Immature natural killer cell (primary cell): ENCODE measurements around the gene MAP3K4. TPM values are rescaled to one million over a fixed set of nuclear protein-coding genes. Genes with fewer than 3 reads are reported as not detected.
A peak's percentile ranks its signal among the peaks of the same experiment; 100 is the strongest.

Experiments used
- DNase-seq, 3 donors: peaks; one replicate each; pipeline ENCODE4 v3.0.0; 2022; ENCODE audit warnings: mixed read lengths in 1 of 3
- H3K27ac Mint-ChIP-seq, 6 donors: one replicate each; pipeline ENCODE4 v1.8.0; 2020; ENCODE audit warnings: mixed read lengths in 6 of 6, mild to moderate bottlenecking in 5 of 6, inconsistent platforms in 4 of 6, moderate library complexity in 3 of 6
- H3K27me3 Mint-ChIP-seq, 3 donors: one replicate each; pipeline ENCODE4 v1.8.0; 2020 to 2021; ENCODE audit warnings: low read depth in 3 of 3, mild to moderate bottlenecking in 3 of 3, mixed read lengths in 3 of 3, moderate library complexity in 3 of 3, inconsistent platforms in 1 of 3
- H3K36me3 Mint-ChIP-seq, 3 donors: one replicate each; pipeline ENCODE4 v1.8.0; 2020; ENCODE audit warnings: mixed read lengths in 3 of 3, inconsistent platforms in 2 of 3, mild to moderate bottlenecking in 2 of 3
- H3K4me1 Mint-ChIP-seq, 2 donors: one replicate each; pipeline ENCODE4 v1.8.0; 2020; ENCODE audit warnings: inconsistent platforms in 2 of 2, mild to moderate bottlenecking in 2 of 2, mixed read lengths in 2 of 2, moderate library complexity in 1 of 2
- H3K4me3 Mint-ChIP-seq, 5 donors: one replicate each; pipeline ENCODE4 v1.8.0; 2020; ENCODE audit warnings: mild to moderate bottlenecking in 5 of 5, mixed read lengths in 5 of 5, inconsistent platforms in 3 of 5, moderate library complexity in 3 of 5
- H3K9me3 Mint-ChIP-seq, 6 donors: one replicate each; pipeline ENCODE4 v1.8.0; 2020; ENCODE audit warnings: mild to moderate bottlenecking in 6 of 6, mixed read lengths in 6 of 6, inconsistent platforms in 4 of 6, moderate library complexity in 3 of 6
- polyA plus RNA-seq, 3 donors: library from polyadenylated mRNA; unstranded; fragments of 300-500 nt; fragmentation: Illumina TruSeq; gene quantifications; one replicate each; pipeline ENCODE4 v1.2.3, GENCODE V29; 2021

Gene MAP3K4
- polyA plus RNA-seq, 3 donors from 2014 or later: 5.2 to 11.2 (median 9.2) TPM

- Mint-ChIP-seq H3K9me3 (no peaks in the 10 kb centered on the region), H3K4me3 (no peak overlapping the region), H3K27me3 (peaks cover 3 to 6% (median 4%) of the 10 kb centered on the region in 3 donors), H3K36me3 (peaks cover 14 to 34% (median 21%) of the 10 kb centered on the region in 3 donors), H3K27ac (peak overlapping the region in 2 of 6 donors; percentile 13), H3K4me1 (peaks cover 0 to 12% of the 10 kb centered on the region in 2 donors)
- no peak for DNase-seq
Measured at GRCh38 chr6:161137839-161138542, 146.4 kb downstream of the MAP3K4 start.

DNA sequence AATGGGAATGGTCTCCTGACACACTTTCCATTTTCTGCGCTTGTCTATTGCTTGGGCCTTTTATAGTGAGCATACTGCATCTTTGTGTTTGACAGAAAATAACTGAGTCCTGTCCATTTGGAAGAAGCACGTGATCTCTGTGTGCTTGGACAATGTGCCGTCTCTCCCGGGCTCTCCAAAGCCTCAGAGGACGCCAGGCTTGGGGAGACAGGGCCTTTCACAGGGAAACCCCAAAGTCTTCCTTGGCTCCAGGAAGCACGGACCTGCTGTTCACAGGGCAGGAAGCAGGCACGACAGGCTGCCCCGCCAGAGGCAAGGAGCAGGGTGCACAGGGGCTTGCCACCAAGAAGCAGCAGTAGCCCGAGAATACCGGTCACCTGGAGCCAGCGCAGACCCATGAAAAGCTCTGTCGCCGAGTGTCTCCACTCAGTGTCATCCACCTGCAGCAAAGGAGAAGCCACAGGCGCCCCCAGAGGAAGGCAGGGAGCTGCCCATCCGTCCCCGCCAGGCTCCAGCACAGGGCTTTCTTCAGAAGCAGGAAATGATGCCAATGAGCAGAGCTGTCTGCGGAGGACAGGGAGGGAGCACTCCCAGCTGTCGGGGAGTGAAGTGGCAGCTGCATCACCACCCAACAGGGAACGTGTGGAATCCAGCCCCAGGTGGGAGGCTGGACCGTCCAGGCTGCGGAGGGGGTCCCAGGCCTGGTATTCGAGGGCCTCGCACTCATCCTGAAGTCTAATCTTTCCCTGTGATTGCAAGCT lies 147.2 kb downstream of the MAP3K4 start:
- H3K27me3 Mint-ChIP-seq: peaks cover 3 to 6% (median 4%) of the 10 kb centered on the region in 3 donors
- H3K4me1 Mint-ChIP-seq: peaks cover 0 to 12% of the 10 kb centered on the region in 2 donors
- no peak overlapping the region for H3K4me3 Mint-ChIP-seq
- DNase-seq: no peak
- H3K9me3 Mint-ChIP-seq: no peaks in the 10 kb centered on the region
- H3K36me3 Mint-ChIP-seq: peaks cover 18 to 38% (median 25%) of the 10 kb centered on the region in 3 donors
- H3K27ac Mint-ChIP-seq: peak overlapping the region in 2 of 6 donors; percentile 13

DNA sequence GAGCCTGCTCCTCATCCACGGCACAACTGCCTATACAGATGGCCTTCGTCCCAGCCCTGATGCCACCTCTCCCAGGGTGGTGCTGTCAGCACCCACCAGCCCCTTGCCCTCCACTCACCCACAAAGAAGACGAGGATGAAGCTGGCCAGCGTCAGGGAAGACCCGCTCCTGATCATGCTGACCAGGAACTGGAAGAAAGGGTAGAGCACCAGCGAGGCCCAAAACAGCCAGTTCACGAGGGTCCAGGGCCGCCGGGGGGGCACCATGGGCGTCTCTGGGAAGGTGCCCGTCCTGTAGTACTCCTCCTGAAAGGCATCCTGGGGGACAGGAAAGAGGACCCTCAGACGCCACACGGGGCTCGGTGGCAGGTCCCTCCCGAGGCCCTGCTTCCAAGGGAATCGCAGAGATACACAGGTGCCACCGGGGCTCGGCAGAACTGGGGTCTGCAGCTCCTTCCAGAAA lies 147.8 kb downstream of the MAP3K4 start:
- H3K27ac Mint-ChIP-seq: no peak overlapping the region
- H3K4me3 Mint-ChIP-seq: no peak overlapping the region
- H3K4me1 Mint-ChIP-seq: peaks cover 0 to 12% of the 10 kb centered on the region in 2 donors

GRCh38 chr6:161139766-161140553 lies 148.4 kb downstream of the MAP3K4 start:
- Mint-ChIP-seq H3K4me3 (no peak overlapping the region), H3K4me1 (peaks cover 0 to 11% of the 10 kb centered on the region in 2 donors), H3K27ac (no peak overlapping the region), H3K27me3 (peaks cover 3 to 6% (median 4%) of the 10 kb centered on the region in 3 donors), H3K36me3 (peaks cover 17 to 38% (median 19%) of the 10 kb centered on the region in 3 donors), H3K9me3 (no peaks in the 10 kb centered on the region)
- DNase-seq: no peak

More for the DNA sequence above, 147.8 kb downstream of the MAP3K4 start:
- Mint-ChIP-seq H3K9me3 (no peaks in the 10 kb centered on the region), H3K36me3 (peaks cover 19 to 41% (median 20%) of the 10 kb centered on the region in 3 donors), H3K27me3 (peaks cover 3 to 6% (median 4%) of the 10 kb centered on the region in 3 donors)
- DNase-seq: no peak

DNA sequence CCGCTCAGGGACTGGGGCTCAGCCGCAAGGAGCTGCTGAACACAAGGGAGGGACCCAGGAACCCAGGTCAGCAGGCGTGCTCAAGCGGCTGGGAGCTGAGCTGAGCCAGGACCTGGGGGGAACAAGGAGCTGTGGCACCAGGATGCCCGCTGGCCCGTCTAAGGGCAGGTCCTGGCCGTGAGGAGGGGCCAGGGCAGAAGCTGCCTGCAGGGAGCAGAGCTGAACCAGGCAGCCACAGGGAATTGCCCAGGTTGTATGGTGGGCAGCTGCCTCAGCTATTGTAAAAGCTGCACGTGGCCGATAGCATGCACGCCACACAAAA lies 148.9 kb downstream of the MAP3K4 start:
- Mint-ChIP-seq H3K9me3 (no peaks in the 10 kb centered on the region), H3K4me3 (no peak overlapping the region), H3K27me3 (peaks cover 3 to 6% (median 4%) of the 10 kb centered on the region in 3 donors), H3K36me3 (peaks cover 13 to 34% (median 19%) of the 10 kb centered on the region in 3 donors), H3K4me1 (peaks cover 0 to 7% of the 10 kb centered on the region in 2 donors), H3K27ac (no peak overlapping the region)
- no peak for DNase-seq

GRCh38 chr6:161141173-161141572 lies 149.6 kb downstream of the MAP3K4 start:
- Mint-ChIP-seq H3K4me3 (no peak overlapping the region), H3K9me3 (no peaks in the 10 kb centered on the region), H3K36me3 (peaks cover 13 to 35% (median 17%) of the 10 kb centered on the region in 3 donors), H3K4me1 (peaks cover 0 to 3% of the 10 kb centered on the region in 2 donors), H3K27me3 (peaks cover 2 to 6% (median 3%) of the 10 kb centered on the region in 3 donors), H3K27ac (peak overlapping the region in 1 of 6 donors; percentile 5)
- no peak for DNase-seq

GRCh38 chr6:161142957-161143296 lies 151.4 kb downstream of the MAP3K4 start:
- Mint-ChIP-seq H3K9me3 (no peaks in the 10 kb centered on the region), H3K27me3 (peaks cover 0 to 3% (median under 1%) of the 10 kb centered on the region in 3 donors), H3K4me3 (no peak overlapping the region), H3K36me3 (peaks cover 19 to 42% (median 24%) of the 10 kb centered on the region in 3 donors), H3K4me1 (no peaks in the 10 kb centered on the region), H3K27ac (peak overlapping the region in 1 of 6 donors; percentile 17)
- no peak for DNase-seq

DNA sequence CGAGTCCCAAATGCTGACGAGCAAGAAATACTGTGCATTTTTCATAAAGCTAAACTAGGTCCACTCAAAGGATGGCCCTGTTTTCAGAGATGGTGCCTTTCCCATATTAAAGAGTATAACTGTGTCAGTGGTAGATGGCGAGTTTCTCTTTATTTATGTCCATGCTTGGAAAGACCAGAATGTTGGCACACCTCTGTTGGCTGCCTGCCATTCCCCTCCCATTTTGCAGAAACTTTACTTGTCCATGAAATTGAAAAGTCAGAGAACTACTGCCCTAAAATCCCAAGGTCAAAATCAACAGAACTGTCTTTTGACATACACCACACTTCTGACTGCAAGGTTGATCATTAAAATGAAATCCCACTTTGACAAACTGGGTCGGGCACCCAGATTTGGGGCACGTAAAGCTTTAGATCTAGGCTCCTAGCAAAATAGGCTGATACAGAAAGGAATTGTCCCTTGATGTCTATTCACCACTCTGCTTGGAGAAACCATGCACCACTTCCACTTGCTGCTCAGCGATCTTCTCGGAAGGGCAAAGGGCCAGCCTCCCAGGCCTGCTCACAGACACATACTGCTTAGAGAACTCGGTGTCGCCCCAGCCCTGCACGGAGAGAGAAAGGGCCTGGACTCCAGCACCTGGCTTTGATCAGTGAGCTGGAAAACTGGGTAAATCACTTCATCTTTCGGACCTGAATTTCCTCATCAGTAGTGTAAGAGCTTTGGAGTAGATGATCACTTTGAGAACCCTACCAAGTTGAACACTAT lies 152.3 kb downstream of the MAP3K4 start:
- H3K4me1 Mint-ChIP-seq: no peaks in the 10 kb centered on the region
- peaks cover 0 to 3% (median 0%) of the 10 kb centered on the region in 3 donors for H3K27me3 Mint-ChIP-seq
- H3K4me3 Mint-ChIP-seq: no peak overlapping the region
- H3K36me3 Mint-ChIP-seq: peaks cover 25 to 49% (median 25%) of the 10 kb centered on the region in 3 donors
- H3K9me3 Mint-ChIP-seq: no peaks in the 10 kb centered on the region
- peak overlapping the region in 1 of 6 donors; percentile 36 for H3K27ac Mint-ChIP-seq
- no peak for DNase-seq

DNA sequence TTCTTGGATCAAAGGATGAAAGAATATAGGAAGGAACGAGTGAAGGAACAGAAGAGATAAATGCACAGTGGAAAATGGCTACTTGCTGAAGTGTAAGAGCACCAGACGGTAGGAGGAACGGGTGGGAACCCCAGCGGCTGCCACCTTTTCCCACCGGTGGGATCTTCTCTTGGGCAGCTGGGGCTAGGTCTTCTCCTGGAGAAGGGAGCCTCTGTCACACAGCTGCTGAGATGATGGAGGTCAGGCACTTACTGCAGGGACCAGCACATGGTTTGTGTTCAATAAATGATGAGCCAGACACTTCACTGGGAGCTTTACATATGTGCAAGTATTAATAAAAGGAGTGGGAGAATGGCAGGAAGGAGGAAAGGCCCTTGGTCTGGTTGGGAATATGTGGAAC lies 158.6 kb downstream of the MAP3K4 start:
- Mint-ChIP-seq H3K4me3 (no peak overlapping the region), H3K27ac (peak overlapping the region in 3 of 6 donors; percentile 3 to 51 (median 42)), H3K36me3 (peaks cover 19 to 42% (median 19%) of the 10 kb centered on the region in 3 donors), H3K27me3 (no peaks in the 10 kb centered on the region), H3K4me1 (no peaks in the 10 kb centered on the region), H3K9me3 (no peaks in the 10 kb centered on the region)
- no peak for DNase-seq

GRCh38 chr6:161150566-161150965 lies 159.0 kb downstream of the MAP3K4 start:
- DNase-seq: no peak
- H3K9me3 Mint-ChIP-seq: no peaks in the 10 kb centered on the region
- peaks cover 0 to 4% (median 0%) of the 10 kb centered on the region in 3 donors for H3K27me3 Mint-ChIP-seq
- no peaks in the 10 kb centered on the region for H3K4me1 Mint-ChIP-seq
- H3K4me3 Mint-ChIP-seq: no peak overlapping the region
- H3K36me3 Mint-ChIP-seq: peaks cover 19 to 42% (median 19%) of the 10 kb centered on the region in 3 donors
- H3K27ac Mint-ChIP-seq: no peak overlapping the region

DNA sequence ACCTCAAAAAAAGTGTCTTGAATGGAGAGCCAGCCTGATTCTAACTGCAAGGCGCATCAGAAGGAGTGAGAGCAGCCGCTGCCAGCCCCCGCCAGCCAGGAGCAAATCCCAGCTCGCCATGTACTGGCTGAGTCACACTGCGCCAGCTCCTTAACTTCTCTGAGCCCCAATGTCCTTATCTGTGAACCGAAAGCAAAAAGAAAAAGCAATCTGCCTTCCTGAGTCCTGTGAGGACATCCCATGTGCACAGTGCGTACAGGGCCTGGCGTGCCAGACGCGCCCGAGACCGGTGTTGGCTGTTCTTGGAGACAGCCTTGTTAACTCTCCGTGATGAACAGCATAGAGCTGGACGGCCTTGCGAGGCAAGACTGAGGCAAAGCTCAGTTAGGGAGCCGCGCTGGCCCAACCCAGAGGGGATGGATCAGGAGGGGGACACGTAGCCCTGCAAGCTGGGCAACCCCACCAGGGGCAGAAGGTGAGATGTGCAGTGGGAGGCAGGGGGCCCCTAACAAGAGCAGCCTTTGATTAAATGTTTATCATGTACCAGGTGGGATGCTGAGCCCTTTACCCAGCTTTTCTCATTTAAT lies 159.6 kb downstream of the MAP3K4 start:
- Mint-ChIP-seq H3K27ac (no peak overlapping the region), H3K4me3 (no peak overlapping the region), H3K27me3 (peaks cover 0 to 4% (median 0%) of the 10 kb centered on the region in 3 donors)

GRCh38 chr6:161151660-161152526 lies 160.3 kb downstream of the MAP3K4 start:
- H3K27ac Mint-ChIP-seq: peak overlapping the region in 4 of 6 donors; percentile 33 to 71 (median 60)
- H3K27me3 Mint-ChIP-seq: peaks cover 0 to 4% (median 0%) of the 10 kb centered on the region in 3 donors
- peaks cover 13 to 43% (median 19%) of the 10 kb centered on the region in 3 donors for H3K36me3 Mint-ChIP-seq
- no peaks in the 10 kb centered on the region for H3K4me1 Mint-ChIP-seq
- H3K4me3 Mint-ChIP-seq: no peak overlapping the region
- H3K9me3 Mint-ChIP-seq: no peaks in the 10 kb centered on the region
- DNase-seq: no peak

More for the DNA sequence above, 159.6 kb downstream of the MAP3K4 start:
- H3K9me3 Mint-ChIP-seq: no peaks in the 10 kb centered on the region
- peaks cover 19 to 44% (median 19%) of the 10 kb centered on the region in 3 donors for H3K36me3 Mint-ChIP-seq
- DNase-seq: no peak
- no peaks in the 10 kb centered on the region for H3K4me1 Mint-ChIP-seq
